PC-9 (cell line): ENCODE data around the gene PTGER2. TPM values are rescaled to one million over a fixed set of nuclear protein-coding genes. Genes with fewer than 3 reads are reported as not detected.

Source experiments
- BruUV-seq: library from RNA; stranded (reverse); fragments of 400-500 nt; replicated peaks from 2 replicates; lab custom pipeline; 2021; lab: Mats Ljungman, UMichigan
- CTCF ChIA-PET: fragments of 300-600 bp; sonication (Branson Sonifier 250); formaldehyde crosslinking; loops from one replicate; lab custom pipeline; 2022; ENCODE audit warnings: antibody characterized with exemption; lab: Charles Lee
- POLR2A ChIA-PET: fragments of 300-600 bp; sonication (Branson Sonifier 250); formaldehyde crosslinking; loops from one replicate; lab custom pipeline; 2022; ENCODE audit warnings: antibody characterized with exemption; ENCODE audit not compliant: unreplicated experiment; lab: Charles Lee
- DNase-seq, 2 experiments: peaks; one replicate each; pipeline versions ENCODE4 v3.0.0 to v3.0.0-alpha.2; 2015 to 2022; ENCODE audit warnings: mixed read lengths in 1 of 2
- H2AFZ ChIP-seq: fragments of 200-600 bp; sonication (generic); 2 replicates; pipeline ENCODE4 v1.8.1; 2017; ENCODE audit warnings: antibody characterized with exemption
- H3F3A ChIP-seq: fragments of 200-600 bp; sonication (generic); 2 replicates; pipeline ENCODE4 v1.8.1; 2017; ENCODE audit warnings: antibody characterized with exemption, mild to moderate bottlenecking, low read depth; ENCODE audit not compliant: insufficient read depth
- H3K27ac ChIP-seq: fragments of 200-600 bp; sonication (generic); 2 replicates; pipeline ENCODE4 v1.6.1; 2016; ENCODE audit warnings: mixed run types
- H3K27me3 ChIP-seq: fragments of 200-600 bp; sonication (generic); 2 replicates; pipeline ENCODE4 v1.6.1; 2016; ENCODE audit warnings: low read depth, mixed run types; ENCODE audit not compliant: insufficient read depth
- H3K36me3 ChIP-seq: fragments of 200-600 bp; sonication (generic); 2 replicates; pipeline ENCODE4 v1.6.1; 2016; ENCODE audit warnings: low read depth, mixed run types
- H3K4me1 ChIP-seq: fragments of 200-600 bp; sonication (generic); replicated peaks from 2 replicates; pipeline ENCODE4 v1.6.1; 2016; ENCODE audit warnings: mixed run types; ENCODE audit not compliant: insufficient read depth
- H3K4me2 ChIP-seq: fragments of 200-600 bp; sonication (generic); 2 replicates; pipeline ENCODE4 v1.6.1; 2017; ENCODE audit warnings: mixed run types
- H3K4me3 ChIP-seq: fragments of 200-600 bp; sonication (generic); 2 replicates; pipeline ENCODE4 v1.6.1; 2016; ENCODE audit warnings: mixed run types
- H3K79me2 ChIP-seq: fragments of 200-600 bp; sonication (generic); 2 replicates; pipeline ENCODE4 v1.6.1; 2017; ENCODE audit warnings: low read depth, mixed run types
- H3K9me2 ChIP-seq: fragments of 200-600 bp; sonication (generic); 2 replicates; pipeline ENCODE4 v1.8.1; 2017; ENCODE audit warnings: mild to moderate bottlenecking; ENCODE audit not compliant: insufficient read depth
- H3K9me3 ChIP-seq: fragments of 200-600 bp; sonication (generic); 2 replicates; pipeline ENCODE4 v1.8.1; 2016; ENCODE audit warnings: low read depth; ENCODE audit not compliant: insufficient read depth
- H4K20me1 ChIP-seq: fragments of 200-600 bp; sonication (generic); 2 replicates; pipeline ENCODE4 v1.8.1; 2017; ENCODE audit not compliant: insufficient read depth
- EZH2 ChIP-seq: fragments of 200-600 bp; sonication (generic); IDR thresholded peaks from 2 replicates; pipeline ENCODE4 v1.8.0; 2017; ENCODE audit warnings: antibody characterized with exemption, low read depth
- intact Hi-C: fragments of 100-400 bp; cut with micrococcal nuclease; formaldehyde crosslinking; loops from one replicate; pipeline ENCODE4 v1.10.0; 2022; ENCODE audit not compliant: unreplicated experiment
- total RNA-seq: library from RNA; stranded (reverse); gene quantifications from 2 replicates; pipeline ENCODE4 v1.2.3, GENCODE V29; 2021
- TF ChIP-seq, protein P1 (sequence below): fragments of 200-600 bp; sonication (generic); conservative IDR thresholded peaks from 2 replicates; pipeline ENCODE4 v1.6.1; 2017; ENCODE audit warnings: mixed run types, antibody characterized with exemption, mild to moderate bottlenecking, moderate library complexity

PTGER2 gene
- total RNA-seq, 1 experiment from 2014 or later: 0.15 TPM

DNA sequence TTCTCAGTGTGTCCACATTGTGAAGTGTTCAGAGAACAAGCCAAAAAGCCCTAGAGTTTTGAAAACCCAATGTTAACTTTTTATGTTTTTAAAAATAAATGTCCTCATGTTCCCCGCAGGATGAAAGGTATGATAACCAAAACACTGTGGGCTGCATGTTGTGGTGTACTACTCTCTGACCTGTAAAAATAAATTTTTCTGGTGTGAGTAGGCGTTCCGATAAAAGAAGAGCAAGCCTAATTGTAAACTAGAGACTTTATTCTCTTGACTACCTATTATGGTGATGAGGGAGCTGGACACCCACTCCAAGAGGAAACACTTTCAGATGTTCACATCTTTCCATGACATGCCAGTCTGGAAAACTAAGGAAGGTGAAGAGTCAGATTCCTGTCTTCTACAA, 18.2 kb downstream of the PTGER2 start:
- intact Hi-C loops: no loop called here
- Histone ChIP-seq H3K4me1 (no peaks in the 10 kb centered on the region), H3K4me2 (no peak overlapping the region), H4K20me1 (no peaks in the 10 kb centered on the region), H3K4me3 (no peak overlapping the region), H2AFZ (no peak overlapping the region), H3K27me3 (no peaks in the 10 kb centered on the region), H3K36me3 (no peaks in the 10 kb centered on the region), H3K9me3 (no peaks in the 10 kb centered on the region), H3F3A (no peaks in the 10 kb centered on the region), H3K9me2 (no peaks in the 10 kb centered on the region; the same call in 1 of the 2 replicates), H3K79me2 (no peaks in the 10 kb centered on the region), H3K27ac (no peak overlapping the region)
- TF ChIP-seq EZH2: no peak
- TF ChIP-seq, protein P1, sequence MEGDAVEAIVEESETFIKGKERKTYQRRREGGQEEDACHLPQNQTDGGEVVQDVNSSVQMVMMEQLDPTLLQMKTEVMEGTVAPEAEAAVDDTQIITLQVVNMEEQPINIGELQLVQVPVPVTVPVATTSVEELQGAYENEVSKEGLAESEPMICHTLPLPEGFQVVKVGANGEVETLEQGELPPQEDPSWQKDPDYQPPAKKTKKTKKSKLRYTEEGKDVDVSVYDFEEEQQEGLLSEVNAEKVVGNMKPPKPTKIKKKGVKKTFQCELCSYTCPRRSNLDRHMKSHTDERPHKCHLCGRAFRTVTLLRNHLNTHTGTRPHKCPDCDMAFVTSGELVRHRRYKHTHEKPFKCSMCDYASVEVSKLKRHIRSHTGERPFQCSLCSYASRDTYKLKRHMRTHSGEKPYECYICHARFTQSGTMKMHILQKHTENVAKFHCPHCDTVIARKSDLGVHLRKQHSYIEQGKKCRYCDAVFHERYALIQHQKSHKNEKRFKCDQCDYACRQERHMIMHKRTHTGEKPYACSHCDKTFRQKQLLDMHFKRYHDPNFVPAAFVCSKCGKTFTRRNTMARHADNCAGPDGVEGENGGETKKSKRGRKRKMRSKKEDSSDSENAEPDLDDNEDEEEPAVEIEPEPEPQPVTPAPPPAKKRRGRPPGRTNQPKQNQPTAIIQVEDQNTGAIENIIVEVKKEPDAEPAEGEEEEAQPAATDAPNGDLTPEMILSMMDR: no peak
- ChIA-PET CTCF (no interaction called here), POLR2A (no interaction called here)
- BruUV-seq: no TSS peak
- DNase-seq: no peak

DNA sequence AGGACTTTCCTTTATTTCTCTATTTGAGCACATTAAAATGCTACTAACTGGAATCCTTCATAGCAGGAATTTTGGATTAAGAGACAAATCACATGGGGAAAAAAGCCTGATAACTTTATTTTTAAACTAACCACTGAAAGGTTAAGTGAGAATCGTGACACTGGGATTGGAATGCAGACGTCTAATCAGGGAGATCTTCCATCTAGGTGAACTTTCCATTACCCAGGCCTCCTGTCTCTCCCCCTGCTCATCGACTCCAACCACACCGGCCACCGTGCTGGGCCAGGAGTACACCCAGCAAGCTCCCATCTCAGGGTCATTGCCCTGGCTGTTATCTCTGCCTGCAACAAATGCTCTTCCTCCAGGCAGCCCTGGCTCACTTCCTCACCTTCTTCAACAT, 19.0 kb downstream of the PTGER2 start:
- no peak for DNase-seq
- intact Hi-C loops: no loop called here
- CTCF ChIA-PET: no interaction called here

DNA sequence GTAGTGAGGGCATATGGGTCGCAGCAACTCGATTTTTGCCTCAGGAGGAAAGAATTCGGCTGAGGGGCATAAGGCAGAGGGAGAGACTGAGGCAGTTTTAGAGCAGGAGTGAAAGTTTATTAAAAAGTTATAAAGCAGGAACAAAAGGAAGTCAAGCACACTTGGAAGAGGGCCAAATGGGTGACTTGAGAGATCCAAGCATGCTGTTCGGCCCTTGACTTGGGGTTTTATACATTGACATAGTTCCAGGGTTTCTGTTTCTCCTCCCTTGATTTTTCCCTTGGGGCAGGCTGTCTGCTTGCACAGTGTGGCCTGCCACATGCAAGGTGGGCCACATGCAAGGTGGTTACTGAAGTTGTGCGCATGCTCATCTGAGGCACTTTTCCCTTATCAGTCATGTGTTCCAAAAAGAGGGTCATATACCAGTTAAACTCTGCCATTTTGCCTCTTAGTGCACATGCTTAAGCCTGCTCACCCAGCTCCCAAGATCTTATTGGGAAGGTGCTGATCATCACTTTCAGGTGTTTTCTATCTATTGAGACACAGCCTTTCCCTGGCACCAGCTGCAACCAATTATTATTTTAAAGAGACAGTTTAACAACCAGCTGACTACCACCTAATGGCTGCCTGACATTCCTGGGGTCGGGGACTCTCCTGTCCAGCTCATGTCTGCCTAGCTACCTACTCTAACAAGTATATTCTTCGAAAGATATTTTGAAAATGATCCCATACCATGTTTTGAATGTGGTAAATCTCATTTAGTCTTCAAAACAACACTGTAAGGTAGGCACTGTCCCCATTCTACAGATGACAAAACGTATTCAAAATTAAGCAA, 19.9 kb downstream of the PTGER2 start:
- no peaks in the 10 kb centered on the region for H3K9me3 ChIP-seq
- no peak overlapping the region for H2AFZ ChIP-seq
- H3K9me2 ChIP-seq: no peaks in the 10 kb centered on the region; the same call in 1 of the 2 replicates
- ChIA-PET CTCF (no interaction called here), POLR2A (no interaction called here)
- no peaks in the 10 kb centered on the region for H3F3A ChIP-seq
- no peaks in the 10 kb centered on the region for H3K36me3 ChIP-seq
- H3K4me3 ChIP-seq: no peak overlapping the region
- DNase-seq: no peak
- peaks cover 11% of the 10 kb centered on the region; the same call in 1 of the 2 replicates for H3K4me1 ChIP-seq
- intact Hi-C loops: no loop called here
- no peak overlapping the region for H3K4me2 ChIP-seq
- no peaks in the 10 kb centered on the region for H4K20me1 ChIP-seq
- BruUV-seq: no TSS peak
- no peaks in the 10 kb centered on the region for H3K27me3 ChIP-seq
- TF ChIP-seq, protein P1: no peak
- no peak for TF ChIP-seq EZH2
- H3K79me2 ChIP-seq: no peaks in the 10 kb centered on the region
- H3K27ac ChIP-seq: no peak overlapping the region

More for the DNA sequence above, 19.0 kb downstream of the PTGER2 start:
- Histone ChIP-seq H3K4me2 (no peak overlapping the region), H2AFZ (no peak overlapping the region), H3K4me1 (peaks cover 3% of the 10 kb centered on the region; the same call in 1 of the 2 replicates), H3K27ac (no peak overlapping the region), H3K27me3 (no peaks in the 10 kb centered on the region), H3K79me2 (no peaks in the 10 kb centered on the region), H4K20me1 (no peaks in the 10 kb centered on the region), H3K36me3 (no peaks in the 10 kb centered on the region), H3K4me3 (no peak overlapping the region), H3K9me2 (no peaks in the 10 kb centered on the region; the same call in 1 of the 2 replicates), H3K9me3 (no peaks in the 10 kb centered on the region), H3F3A (no peaks in the 10 kb centered on the region)
- BruUV-seq: no TSS peak
- POLR2A ChIA-PET: no interaction called here
- TF ChIP-seq EZH2: no peak
- TF ChIP-seq, protein P1: no peak
